HepG2 (cell line): Measurements from ENCODE around the gene COL4A2. TPM values are rescaled to one million over a fixed set of nuclear protein-coding genes. Genes with fewer than 3 reads are reported as not detected.

Experiments
- ATAC-seq: fragments of 200-7000 bp; cut with Tn5 transposase; 3 replicates; pipeline ENCODE4 v1.9.1; 2020; ENCODE audit warnings: mild to moderate bottlenecking, moderate library complexity
- BruUV-seq: library from RNA; stranded (reverse); fragments of 400-500 nt; replicated peaks from 2 replicates; lab custom pipeline; 2021; lab: Mats Ljungman, UMichigan
- CTCF ChIA-PET: fragments of 300-600 bp; formaldehyde crosslinking; extraction: SDS; loops from one replicate; lab custom pipeline; 2021; ENCODE audit warnings: low total read pairs, inconsistent platforms, low intra/inter-chr PET ratio; lab: Yijun Ruan, JAX
- POLR2A ChIA-PET: fragments of 350-600 bp; sonication (Branson Sonifier 250); formaldehyde crosslinking; loops from one replicate; lab custom pipeline; 2020; ENCODE audit warnings: antibody characterized with exemption, inconsistent platforms; lab: Yijun Ruan, JAX
- DNase-seq: peaks from one replicate; pipeline ENCODE4 v3.0.0-alpha.2; 2015; ENCODE audit warnings: low spot score
- FAIRE-seq: peaks from 3 replicates; lab custom pipeline; 2011; peaks lifted over from hg19 to GRCh38; lab: Jason Lieb, UNC
- H2AFZ ChIP-seq: one replicate; pipeline ENCODE4 v1.6.1; 2011; ENCODE audit warnings: low read length, inconsistent platforms
- H3K27ac ChIP-seq: fragments of 300-600 bp; 3 replicates; pipeline ENCODE4 v1.8.0; 2011; ENCODE audit warnings: mixed run types, mild to moderate bottlenecking, mixed read lengths, low read length, inconsistent platforms; ENCODE audit not compliant: insufficient read depth; ENCODE audit errors: extremely low read length
- H3K27me3 ChIP-seq, 2 experiments: fragments of 200-600 bp in 1 of 2; 2 replicates in 1 of 2; 3 replicates in 1 of 2; pipeline versions ENCODE4 v1.6.0 to v1.8.0; 2011; ENCODE audit warnings: low read length in 2 of 2, mild to moderate bottlenecking in 2 of 2, moderate library complexity in 2 of 2, inconsistent platforms in 1 of 2; ENCODE audit not compliant: insufficient read depth in 2 of 2, control insufficient read depth in 1 of 2
- H3K36me3 ChIP-seq, 2 experiments: fragments of 200-600 bp in 1 of 2; replicated peaks in 1 of 2; 2 replicates in 1 of 2; 3 replicates in 1 of 2; pipeline versions ENCODE4 v1.5.1 to v1.8.0; 2011; ENCODE audit warnings: low read length in 2 of 2, inconsistent platforms in 1 of 2; ENCODE audit not compliant: insufficient read depth in 2 of 2, control insufficient read depth in 1 of 2
- H3K4me1 ChIP-seq: 2 replicates; pipeline ENCODE4 v1.5.1; 2012; ENCODE audit warnings: low read length, inconsistent platforms; ENCODE audit not compliant: insufficient read depth
- H3K4me2 ChIP-seq: 2 replicates; pipeline ENCODE4 v1.6.0; 2011; ENCODE audit warnings: low read depth, low read length, inconsistent platforms
- H3K4me3 ChIP-seq, 3 experiments: fragments of 200-600 bp in 1 of 3; sonication (generic), shearing (Covaris generic) in 1 of 3; replicated peaks in 1 of 3; 2 replicates each; pipeline ENCODE4 v1.5.1; 2011 to 2016; ENCODE audit warnings: low read length in 3 of 3, inconsistent platforms in 2 of 3, low read depth in 2 of 3, mild to moderate bottlenecking in 2 of 3, control low read depth in 1 of 3, mixed read lengths in 1 of 3; ENCODE audit not compliant: insufficient read depth in 1 of 3
- H3K79me2 ChIP-seq: one replicate; pipeline ENCODE4 v1.6.1; 2011; ENCODE audit warnings: low read length, inconsistent platforms; ENCODE audit not compliant: insufficient read depth
- H3K9ac ChIP-seq: 2 replicates; pipeline ENCODE4 v1.6.0; 2011; ENCODE audit warnings: mild to moderate bottlenecking, low read depth, low read length, inconsistent platforms; ENCODE audit not compliant: insufficient read depth
- H3K9me3 ChIP-seq: 2 replicates; pipeline ENCODE4 v1.5.1; 2012; ENCODE audit warnings: mild to moderate bottlenecking, low read length
- H4K20me1 ChIP-seq: 2 replicates; pipeline ENCODE4 v1.6.0; 2011; ENCODE audit warnings: inconsistent platforms, mild to moderate bottlenecking, low read length, moderate library complexity; ENCODE audit not compliant: insufficient read depth
- CREB1 ChIP-seq, 2 experiments: fragments of 450-650 bp in 1 of 2; IDR thresholded peaks; 2 replicates each; pipeline ENCODE4 v1.6.1; 2016 to 2017; ENCODE audit warnings: control low read depth in 1 of 2, mild to moderate bottlenecking in 1 of 2, missing compliant biosample characterization in 1 of 2, missing genetic modification characterization in 1 of 2
- HOXA3 ChIP-seq: sonication (generic); formaldehyde crosslinking; IDR thresholded peaks from 2 replicates; pipeline ENCODE4 v1.5.0; 2020; ENCODE audit warnings: missing genetic modification reagents
- KLF13 ChIP-seq: sonication (generic); formaldehyde crosslinking; IDR thresholded peaks from 2 replicates; pipeline ENCODE4 v1.4.0; 2020; ENCODE audit warnings: mild to moderate bottlenecking, missing genetic modification reagents
- RFX3 ChIP-seq: IDR thresholded peaks from 2 replicates; pipeline ENCODE4 v1.6.1; 2016; ENCODE audit warnings: missing biosample characterization, missing genetic modification reagents
- RFXAP ChIP-seq: sonication (generic); formaldehyde crosslinking; IDR thresholded peaks from 2 replicates; pipeline ENCODE4 v1.4.0; 2020; ENCODE audit warnings: missing genetic modification reagents, borderline replicate concordance
- SPEN ChIP-seq: sonication (generic); formaldehyde crosslinking; IDR thresholded peaks from 2 replicates; pipeline ENCODE4 v1.5.1; 2020; ENCODE audit warnings: low read depth, mild to moderate bottlenecking, missing genetic modification reagents
- ZBTB38 ChIP-seq: sonication (generic); formaldehyde crosslinking; IDR thresholded peaks from 2 replicates; pipeline ENCODE4 v1.5.1; 2020; ENCODE audit warnings: mild to moderate bottlenecking, missing genetic modification reagents
- ZNF24 ChIP-seq: fragments of 450-650 bp; IDR thresholded peaks from 2 replicates; pipeline ENCODE4 v1.6.1; 2017; ENCODE audit warnings: antibody characterized with exemption, mild to moderate bottlenecking
- ZNF292 ChIP-seq: sonication (generic); formaldehyde crosslinking; IDR thresholded peaks from 2 replicates; pipeline ENCODE4 v1.8.1; 2022; ENCODE audit warnings: mild to moderate bottlenecking, low read depth, missing genetic modification reagents, borderline replicate concordance
- ZNF607 ChIP-seq: sonication (generic); formaldehyde crosslinking; IDR thresholded peaks from 2 replicates; pipeline ENCODE4 v1.5.1; 2020; ENCODE audit warnings: missing genetic modification reagents, mild to moderate bottlenecking, borderline replicate concordance
- ZNF761 ChIP-seq: sonication (generic); formaldehyde crosslinking; conservative IDR thresholded peaks from 2 replicates; pipeline ENCODE4 v1.4.0; 2020; ENCODE audit warnings: mild to moderate bottlenecking, missing genetic modification reagents
- ZNF780A ChIP-seq: sonication (generic); formaldehyde crosslinking; IDR thresholded peaks from 2 replicates; pipeline ENCODE4 v1.8.0; 2022; ENCODE audit warnings: mild to moderate bottlenecking, missing genetic modification reagents, moderate library complexity
- WGBS: methylation state at CpG from one replicate; pipeline ENCODE4 v1.1.6; 2017; ENCODE audit warnings: low lambda C conversion rate; 5-methylcytosine and 5-hydroxymethylcytosine counted together
- in situ Hi-C: cut with HindIII; loops from 2 replicates; pipeline ENCODE4 v1.10.0; 2017; ENCODE audit warnings: low pct_unique_long_range_greater_than_20kb; ENCODE audit not compliant: extremely low pct_ligation_motif_present
- intact Hi-C: fragments of 100-400 bp; cut with micrococcal nuclease; formaldehyde crosslinking; loops from one replicate; pipeline ENCODE4 v1.10.0; 2022; ENCODE audit not compliant: unreplicated experiment
- polyA plus RNA-seq, 8 experiments: library from polyadenylated mRNA; depleted of rRNA in 3 of 8; stranded (reverse) in 7 of 8; unstranded in 1 of 8; fragments of >200 nt; fragmentation: Illumina TruSeq in 4 of 8; extraction: Trizol in 4 of 8; gene quantifications; 2 replicates each; pipeline versions ENCODE4 v1.2.1 to v1.2.3, GENCODE V29; 2011 to 2016; ENCODE audit warnings: low read depth in 4 of 8, missing spikeins in 1 of 8, mixed read lengths in 1 of 8; ENCODE audit not compliant: insufficient read depth in 1 of 8
- total RNA-seq, 5 experiments: library from RNA; depleted of rRNA; stranded (reverse); fragments of >200 nt; fragmentation: Illumina TruSeq; extraction: Trizol; gene quantifications; 2 replicates each; pipeline ENCODE4 v1.2.3, GENCODE V29; 2016; ENCODE audit warnings: low read depth in 1 of 5
- TF ChIP-seq, protein P1 (sequence below): sonication (generic); formaldehyde crosslinking; conservative IDR thresholded peaks from 2 replicates; pipeline ENCODE4 v1.8.0; 2022; ENCODE audit warnings: mild to moderate bottlenecking, moderate library complexity, missing genetic modification reagents
- TF ChIP-seq, protein P2 (sequence below): sonication (generic); formaldehyde crosslinking; IDR thresholded peaks from 2 replicates; pipeline ENCODE4 v1.5.1; 2020; ENCODE audit warnings: missing genetic modification reagents, mild to moderate bottlenecking, borderline replicate concordance
- TF ChIP-seq, protein P3 (sequence below): sonication (generic); formaldehyde crosslinking; IDR thresholded peaks from 2 replicates; pipeline ENCODE4; 2020; ENCODE audit warnings: missing genetic modification reagents, mild to moderate bottlenecking, borderline replicate concordance

Gene COL4A2
- total and polyA plus RNA-seq, 2 of the 13 experiments (the other 11 are each of a cell fraction or from before 2014, with no cell fraction given), result 0.22 to 1.9 TPM

DNA sequence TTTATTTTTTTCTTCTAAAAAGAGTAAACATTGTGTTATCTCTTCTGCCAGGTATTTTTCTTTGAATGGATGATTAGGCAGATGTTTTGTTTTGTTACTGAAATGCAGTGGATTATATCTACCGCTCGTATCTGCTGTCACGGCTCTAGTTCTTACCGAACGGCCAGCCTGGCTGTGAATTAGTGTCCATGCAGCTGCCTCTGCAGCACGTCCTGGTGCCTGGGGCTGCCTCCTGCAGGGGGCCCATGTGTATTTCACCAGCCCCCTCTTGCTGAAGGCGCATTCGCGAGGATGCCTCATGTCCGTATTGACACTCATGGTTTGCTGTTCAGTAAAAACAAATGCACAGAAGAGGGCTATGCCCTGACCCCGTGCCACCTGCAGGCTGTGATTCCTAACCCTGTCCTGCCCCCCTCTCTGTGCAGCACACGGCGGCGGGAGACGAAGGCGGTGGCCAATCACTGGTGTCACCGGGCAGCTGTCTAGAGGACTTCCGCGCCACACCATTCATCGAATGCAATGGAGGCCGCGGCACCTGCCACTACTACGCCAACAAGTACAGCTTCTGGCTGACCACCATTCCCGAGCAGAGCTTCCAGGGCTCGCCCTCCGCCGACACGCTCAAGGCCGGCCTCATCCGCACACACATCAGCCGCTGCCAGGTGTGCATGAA is 204.6 kb downstream of the COL4A2 start (continued):
- TF ChIP-seq ZBTB38 (CRISPR knock-in tag), result peak; percentile 62; the same call in 1 of the 2 replicates

DNA sequence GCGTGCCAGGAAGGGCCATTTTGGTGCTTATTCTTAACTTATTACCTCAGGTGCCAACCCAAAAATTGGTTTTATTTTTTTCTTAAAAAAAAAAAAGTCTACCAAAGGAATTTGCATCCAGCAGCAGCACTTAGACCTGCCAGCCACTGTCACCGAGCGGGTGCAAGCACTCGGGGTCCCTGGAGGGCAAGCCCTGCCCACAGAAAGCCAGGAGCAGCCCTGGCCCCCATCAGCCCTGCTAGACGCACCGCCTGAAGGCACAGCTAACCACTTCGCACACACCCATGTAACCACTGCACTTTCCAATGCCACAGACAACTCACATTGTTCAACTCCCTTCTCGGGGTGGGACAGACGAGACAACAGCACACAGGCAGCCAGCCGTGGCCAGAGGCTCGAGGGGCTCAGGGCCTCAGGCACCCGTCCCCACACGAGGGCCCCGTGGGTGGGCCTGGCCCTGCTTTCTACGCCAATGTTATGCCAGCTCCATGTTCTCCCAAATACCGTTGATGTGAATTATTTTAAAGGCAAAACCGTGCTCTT is 205.2 kb downstream of the COL4A2 start:
- Histone ChIP-seq H3K27me3 (no peaks in the 10 kb centered on the region), H3K4me3 (no peak overlapping the region), H3K27ac (no peak overlapping the region), H3K9ac (no peak overlapping the region), H3K79me2 (no peaks in the 10 kb centered on the region), H3K4me1 (peaks cover 18% of the 10 kb centered on the region), H2AFZ (no peak overlapping the region), H4K20me1 (no peaks in the 10 kb centered on the region), H3K36me3 (no peaks in the 10 kb centered on the region), H3K9me3 (no peaks in the 10 kb centered on the region), H3K4me2 (no peak overlapping the region)
- WGBS, result 69% methylated on average over 15 of the region's 17 CpGs
- DNase-seq (no peak), ATAC-seq (no peak; the same call in 2 of the 3 replicates), FAIRE-seq (no peak)
- intact Hi-C loops, result no loop called here
- in situ Hi-C loops, result no loop called here
- ChIA-PET CTCF (no interaction called here), POLR2A (no interaction called here)
- no TSS peak for BruUV-seq
- TF ChIP-seq, protein P1, sequence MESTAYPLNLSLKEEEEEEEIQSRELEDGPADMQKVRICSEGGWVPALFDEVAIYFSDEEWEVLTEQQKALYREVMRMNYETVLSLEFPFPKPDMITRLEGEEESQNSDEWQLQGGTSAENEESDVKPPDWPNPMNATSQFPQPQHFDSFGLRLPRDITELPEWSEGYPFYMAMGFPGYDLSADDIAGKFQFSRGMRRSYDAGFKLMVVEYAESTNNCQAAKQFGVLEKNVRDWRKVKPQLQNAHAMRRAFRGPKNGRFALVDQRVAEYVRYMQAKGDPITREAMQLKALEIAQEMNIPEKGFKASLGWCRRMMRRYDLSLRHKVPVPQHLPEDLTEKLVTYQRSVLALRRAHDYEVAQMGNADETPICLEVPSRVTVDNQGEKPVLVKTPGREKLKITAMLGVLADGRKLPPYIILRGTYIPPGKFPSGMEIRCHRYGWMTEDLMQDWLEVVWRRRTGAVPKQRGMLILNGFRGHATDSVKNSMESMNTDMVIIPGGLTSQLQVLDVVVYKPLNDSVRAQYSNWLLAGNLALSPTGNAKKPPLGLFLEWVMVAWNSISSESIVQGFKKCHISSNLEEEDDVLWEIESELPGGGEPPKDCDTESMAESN (CRISPR knock-in tag), result no peak
- TF ChIP-seq, protein P2, sequence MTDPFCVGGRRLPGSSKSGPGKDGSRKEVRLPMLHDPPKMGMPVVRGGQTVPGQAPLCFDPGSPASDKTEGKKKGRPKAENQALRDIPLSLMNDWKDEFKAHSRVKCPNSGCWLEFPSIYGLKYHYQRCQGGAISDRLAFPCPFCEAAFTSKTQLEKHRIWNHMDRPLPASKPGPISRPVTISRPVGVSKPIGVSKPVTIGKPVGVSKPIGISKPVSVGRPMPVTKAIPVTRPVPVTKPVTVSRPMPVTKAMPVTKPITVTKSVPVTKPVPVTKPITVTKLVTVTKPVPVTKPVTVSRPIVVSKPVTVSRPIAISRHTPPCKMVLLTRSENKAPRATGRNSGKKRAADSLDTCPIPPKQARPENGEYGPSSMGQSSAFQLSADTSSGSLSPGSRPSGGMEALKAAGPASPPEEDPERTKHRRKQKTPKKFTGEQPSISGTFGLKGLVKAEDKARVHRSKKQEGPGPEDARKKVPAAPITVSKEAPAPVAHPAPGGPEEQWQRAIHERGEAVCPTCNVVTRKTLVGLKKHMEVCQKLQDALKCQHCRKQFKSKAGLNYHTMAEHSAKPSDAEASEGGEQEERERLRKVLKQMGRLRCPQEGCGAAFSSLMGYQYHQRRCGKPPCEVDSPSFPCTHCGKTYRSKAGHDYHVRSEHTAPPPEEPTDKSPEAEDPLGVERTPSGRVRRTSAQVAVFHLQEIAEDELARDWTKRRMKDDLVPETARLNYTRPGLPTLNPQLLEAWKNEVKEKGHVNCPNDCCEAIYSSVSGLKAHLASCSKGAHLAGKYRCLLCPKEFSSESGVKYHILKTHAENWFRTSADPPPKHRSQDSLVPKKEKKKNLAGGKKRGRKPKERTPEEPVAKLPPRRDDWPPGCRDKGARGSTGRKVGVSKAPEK (CRISPR knock-in tag), result no peak
- no peak for TF ChIP-seq ZNF607 (CRISPR knock-in tag)
- TF ChIP-seq CREB1 (IDR thresholded peaks at IDR 0.05), result no peak
- no peak for TF ChIP-seq CREB1 (CRISPR knock-in tag; IDR thresholded peaks at IDR 0.05)
- TF ChIP-seq ZNF780A (CRISPR knock-in tag), result no peak
- no peak for TF ChIP-seq ZNF24
- TF ChIP-seq SPEN (CRISPR knock-in tag), result no peak
- TF ChIP-seq ZNF292 (CRISPR knock-in tag), result no peak
- no peak for TF ChIP-seq RFX3 (CRISPR knock-in tag)
- TF ChIP-seq RFXAP (CRISPR knock-in tag), result no peak
- TF ChIP-seq, protein P3, sequence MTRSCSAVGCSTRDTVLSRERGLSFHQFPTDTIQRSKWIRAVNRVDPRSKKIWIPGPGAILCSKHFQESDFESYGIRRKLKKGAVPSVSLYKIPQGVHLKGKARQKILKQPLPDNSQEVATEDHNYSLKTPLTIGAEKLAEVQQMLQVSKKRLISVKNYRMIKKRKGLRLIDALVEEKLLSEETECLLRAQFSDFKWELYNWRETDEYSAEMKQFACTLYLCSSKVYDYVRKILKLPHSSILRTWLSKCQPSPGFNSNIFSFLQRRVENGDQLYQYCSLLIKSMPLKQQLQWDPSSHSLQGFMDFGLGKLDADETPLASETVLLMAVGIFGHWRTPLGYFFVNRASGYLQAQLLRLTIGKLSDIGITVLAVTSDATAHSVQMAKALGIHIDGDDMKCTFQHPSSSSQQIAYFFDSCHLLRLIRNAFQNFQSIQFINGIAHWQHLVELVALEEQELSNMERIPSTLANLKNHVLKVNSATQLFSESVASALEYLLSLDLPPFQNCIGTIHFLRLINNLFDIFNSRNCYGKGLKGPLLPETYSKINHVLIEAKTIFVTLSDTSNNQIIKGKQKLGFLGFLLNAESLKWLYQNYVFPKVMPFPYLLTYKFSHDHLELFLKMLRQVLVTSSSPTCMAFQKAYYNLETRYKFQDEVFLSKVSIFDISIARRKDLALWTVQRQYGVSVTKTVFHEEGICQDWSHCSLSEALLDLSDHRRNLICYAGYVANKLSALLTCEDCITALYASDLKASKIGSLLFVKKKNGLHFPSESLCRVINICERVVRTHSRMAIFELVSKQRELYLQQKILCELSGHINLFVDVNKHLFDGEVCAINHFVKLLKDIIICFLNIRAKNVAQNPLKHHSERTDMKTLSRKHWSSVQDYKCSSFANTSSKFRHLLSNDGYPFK, result no peak
- no peak for TF ChIP-seq ZNF761 (CRISPR knock-in tag)
- no peak for TF ChIP-seq KLF13
- TF ChIP-seq HOXA3 (CRISPR knock-in tag), result no peak
